HG03342 (cell line): Measurements from ENCODE around the gene METTL17.
"Not testable (repeated sequence)": the region's sequence is repeated elsewhere in the genome, so short reads cannot be mapped to it uniquely, and the experiment has no call there.

Source experiments
- ATAC-seq: cut with Tn5 transposase; IDR thresholded peaks from one replicate; pipeline ENCODE4 v1.9.1; 2021; ENCODE audit warnings: mild to moderate bottlenecking, moderate library complexity; ENCODE audit not compliant: unreplicated experiment

The METTL17 gene, protein sequence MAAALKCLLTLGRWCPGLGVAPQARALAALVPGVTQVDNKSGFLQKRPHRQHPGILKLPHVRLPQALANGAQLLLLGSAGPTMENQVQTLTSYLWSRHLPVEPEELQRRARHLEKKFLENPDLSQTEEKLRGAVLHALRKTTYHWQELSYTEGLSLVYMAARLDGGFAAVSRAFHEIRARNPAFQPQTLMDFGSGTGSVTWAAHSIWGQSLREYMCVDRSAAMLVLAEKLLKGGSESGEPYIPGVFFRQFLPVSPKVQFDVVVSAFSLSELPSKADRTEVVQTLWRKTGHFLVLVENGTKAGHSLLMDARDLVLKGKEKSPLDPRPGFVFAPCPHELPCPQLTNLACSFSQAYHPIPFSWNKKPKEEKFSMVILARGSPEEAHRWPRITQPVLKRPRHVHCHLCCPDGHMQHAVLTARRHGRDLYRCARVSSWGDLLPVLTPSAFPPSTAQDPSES

DNA sequence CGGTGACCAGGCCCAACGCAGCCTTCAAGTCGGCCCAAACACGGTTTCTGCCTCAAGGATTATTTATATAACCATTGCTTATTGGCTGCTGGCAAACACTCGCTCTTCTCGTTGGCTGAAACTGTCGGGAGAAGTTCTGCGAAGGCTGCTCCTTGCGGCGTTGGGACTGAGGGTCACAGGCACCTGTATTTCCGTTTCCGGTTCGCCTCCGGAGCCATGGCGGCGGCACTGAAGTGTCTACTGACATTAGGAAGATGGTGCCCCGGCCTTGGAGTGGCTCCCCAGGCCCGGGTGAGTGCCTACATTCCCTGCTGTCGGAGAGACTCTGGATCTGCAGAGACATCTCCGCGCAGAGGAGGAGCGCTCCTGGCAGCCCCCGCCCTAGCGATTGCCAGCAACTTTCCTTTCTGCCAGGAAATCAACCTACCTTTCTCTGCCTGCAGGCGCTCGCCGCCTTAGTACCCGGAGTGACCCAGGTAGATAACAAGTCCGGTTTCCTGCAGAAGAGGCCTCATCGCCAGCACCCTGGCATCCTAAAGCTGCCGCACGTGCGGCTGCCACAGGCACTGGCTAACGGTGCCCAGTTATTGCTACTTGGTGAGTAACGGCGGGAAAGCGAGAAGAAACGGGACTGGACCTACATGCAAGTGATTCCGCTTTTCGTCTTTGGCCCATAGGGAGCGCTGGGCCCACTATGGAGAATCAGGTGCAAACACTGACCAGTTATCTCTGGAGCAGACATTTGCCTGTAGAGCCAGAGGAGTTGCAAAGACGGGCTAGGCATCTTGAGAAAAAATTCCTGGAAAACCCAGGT is at the start of gene METTL17:
Gene METTL17, plus strand, starts transcription at position 194 of the 814 bp plus-strand sequence. Its CDS starts 23 bp downstream, at position 217.
- ATAC-seq: peak; percentile 95

DNA sequence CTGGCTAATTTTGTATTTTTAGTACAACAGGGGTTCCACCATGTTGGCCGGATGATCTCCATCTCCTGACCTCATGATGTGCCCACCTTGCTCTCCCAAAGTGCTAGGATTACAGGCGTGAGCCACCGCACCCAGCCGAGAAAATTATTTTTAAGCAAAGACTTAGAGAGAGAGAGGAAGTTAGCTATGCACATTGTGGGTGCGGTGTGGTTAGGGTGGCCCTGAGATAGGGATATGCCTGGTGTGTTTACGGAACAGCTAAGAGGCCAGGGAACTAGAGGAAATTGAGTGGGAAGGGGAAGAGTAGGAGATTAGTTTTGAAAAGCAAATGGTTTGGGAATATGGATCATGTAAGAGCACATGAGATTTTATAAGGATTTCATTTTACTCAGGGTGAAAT is 44.6 kb upstream of the METTL17 start:
- not testable (repeated sequence) for ATAC-seq

DNA sequence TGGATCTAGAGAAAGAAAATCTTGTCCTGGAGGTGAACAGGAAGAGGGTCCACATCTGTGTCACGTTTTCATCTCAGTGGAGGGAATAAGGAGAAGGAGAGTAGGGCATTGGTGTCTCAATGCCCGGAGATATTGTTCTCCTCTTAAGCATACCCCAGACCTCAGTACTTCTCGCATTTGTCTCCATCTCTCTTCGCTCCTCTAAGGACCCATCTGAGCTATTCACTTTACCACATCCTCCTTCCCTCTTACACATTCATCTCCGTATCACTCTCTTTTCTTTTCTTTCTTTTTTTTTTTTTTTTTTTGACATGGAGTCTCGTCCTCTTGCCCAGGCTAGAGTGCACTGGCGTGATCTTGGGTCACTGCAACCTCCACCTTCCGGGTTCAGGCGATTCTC is 43.1 kb upstream of the METTL17 start:
- ATAC-seq: not testable (repeated sequence)

DNA sequence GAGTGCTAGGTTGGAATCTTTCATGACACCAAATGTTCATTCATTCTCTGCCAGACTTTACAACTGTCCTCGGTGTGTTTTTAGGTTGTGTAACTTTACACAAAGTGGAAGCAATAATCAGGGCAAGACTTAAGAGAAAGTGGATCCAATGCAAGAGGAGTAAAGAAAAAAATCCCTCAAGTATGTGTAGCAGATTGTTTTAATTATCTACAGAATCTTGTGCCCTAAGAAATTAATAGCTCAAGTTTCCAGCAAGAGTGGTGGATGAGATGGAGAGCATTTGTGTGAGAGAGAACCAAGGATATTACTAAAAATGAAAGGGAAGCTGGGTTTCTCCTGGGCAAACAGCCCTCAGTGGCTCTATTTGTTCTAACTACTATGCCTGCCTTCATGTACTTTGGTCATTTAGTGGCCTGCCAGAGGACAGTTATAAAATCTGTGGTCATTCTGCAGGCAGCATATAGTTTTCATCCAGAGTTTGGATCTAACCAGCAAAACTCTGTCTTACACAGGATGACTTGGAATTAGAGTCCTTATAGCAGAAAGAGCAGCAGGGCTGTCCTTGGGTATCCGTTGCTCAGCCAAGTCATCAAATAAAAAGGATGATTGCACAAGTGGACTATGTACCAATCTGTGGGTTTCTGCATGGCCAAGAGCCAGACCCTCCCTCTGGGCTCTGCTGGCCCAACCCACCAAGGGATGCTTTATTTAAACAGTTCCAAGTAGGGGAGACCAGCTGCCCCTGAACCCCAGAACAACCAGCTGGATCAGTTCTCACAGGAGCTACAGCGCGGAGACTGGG is 34.8 kb upstream of the METTL17 start, which contains the start of gene RNASE2:
Gene RNASE2, plus strand, starts transcription at position 752 of the 802 bp plus-strand sequence. CDS start 285 bp downstream, outside the sequence.
- not testable (repeated sequence) for ATAC-seq

DNA sequence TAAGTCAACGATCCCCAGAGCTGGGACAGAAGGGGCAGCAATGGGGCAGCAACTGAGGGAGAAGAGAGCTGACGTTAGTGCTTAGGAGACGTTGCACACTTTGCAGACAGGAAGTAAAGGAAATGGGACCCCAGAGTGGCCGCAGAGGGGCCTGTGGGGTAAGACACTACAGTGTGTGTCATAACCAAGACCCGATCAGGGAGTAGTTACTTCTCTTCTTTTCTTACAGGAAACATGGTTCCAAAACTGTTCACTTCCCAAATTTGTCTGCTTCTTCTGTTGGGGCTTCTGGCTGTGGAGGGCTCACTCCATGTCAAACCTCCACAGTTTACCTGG is 34.3 kb upstream of the METTL17 start:
- not testable (repeated sequence) for ATAC-seq

DNA sequence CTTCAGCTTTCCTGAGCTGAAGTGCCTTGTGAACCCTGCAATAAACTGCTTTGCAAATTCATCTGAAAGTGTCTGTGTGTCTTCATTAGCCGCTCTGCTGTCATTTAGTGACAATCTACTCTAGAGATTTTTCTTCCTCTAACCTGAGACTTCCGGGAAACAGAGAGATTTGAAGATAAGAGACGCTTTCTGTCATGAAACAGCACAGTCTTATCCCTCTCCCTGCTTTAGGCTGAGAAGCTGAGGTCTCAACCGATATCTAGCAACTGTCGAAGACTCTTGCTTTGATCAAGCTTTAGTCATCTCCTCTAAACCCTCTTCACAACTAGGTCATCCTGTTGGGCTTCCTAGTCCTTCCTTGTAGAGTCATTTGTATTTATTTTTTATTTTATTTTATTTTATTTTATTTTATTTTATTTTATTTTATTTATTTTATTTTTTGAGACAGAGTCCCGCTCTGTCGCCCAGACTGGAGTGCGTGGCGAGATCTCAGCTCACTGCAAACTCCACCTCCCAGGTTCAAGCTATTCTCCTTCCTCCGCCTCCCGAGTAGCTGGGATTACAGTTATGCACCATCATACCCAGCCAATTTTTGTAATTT is 33.3 kb upstream of the METTL17 start:
- ATAC-seq: no peak

DNA sequence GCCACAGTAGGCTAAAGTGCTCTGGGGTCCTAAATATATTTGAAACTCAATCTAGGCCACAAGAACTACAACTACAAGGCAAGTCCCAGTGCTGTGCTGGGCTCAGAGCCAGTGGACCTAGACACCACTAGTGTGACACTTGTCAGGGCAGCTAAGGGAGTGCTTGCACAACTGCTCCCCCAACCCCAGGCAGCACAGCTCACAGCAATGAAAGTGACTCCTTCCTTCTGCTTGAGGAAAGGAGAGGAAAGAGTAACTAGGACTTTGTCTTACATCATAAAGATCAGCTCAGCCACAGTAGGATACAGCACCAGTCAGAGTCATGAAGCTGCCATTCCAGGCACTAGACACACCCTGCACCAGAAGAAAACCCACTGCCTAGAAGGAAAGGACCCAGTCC is 30.8 kb upstream of the METTL17 start:
- not testable (repeated sequence) for ATAC-seq

DNA sequence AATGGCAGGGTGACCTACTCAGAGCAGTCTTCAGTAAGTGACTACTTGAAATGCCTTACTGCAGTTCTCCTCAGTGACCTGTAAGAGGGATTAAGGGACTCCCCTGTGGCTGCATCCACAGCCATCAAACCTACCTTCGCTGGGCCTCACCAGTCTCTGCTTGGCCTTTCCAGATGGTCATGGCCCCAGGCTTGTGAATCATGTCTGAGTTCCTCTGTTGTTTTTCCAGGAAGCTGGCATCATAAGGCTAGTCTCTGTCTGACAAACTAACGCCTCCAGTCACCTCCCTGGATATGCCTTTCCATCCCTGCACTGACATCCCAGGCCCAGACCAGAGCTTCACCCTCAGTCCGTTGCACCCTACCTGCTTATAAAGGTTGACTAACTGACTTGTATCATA is 20.4 kb upstream of the METTL17 start:
- ATAC-seq: no peak

DNA sequence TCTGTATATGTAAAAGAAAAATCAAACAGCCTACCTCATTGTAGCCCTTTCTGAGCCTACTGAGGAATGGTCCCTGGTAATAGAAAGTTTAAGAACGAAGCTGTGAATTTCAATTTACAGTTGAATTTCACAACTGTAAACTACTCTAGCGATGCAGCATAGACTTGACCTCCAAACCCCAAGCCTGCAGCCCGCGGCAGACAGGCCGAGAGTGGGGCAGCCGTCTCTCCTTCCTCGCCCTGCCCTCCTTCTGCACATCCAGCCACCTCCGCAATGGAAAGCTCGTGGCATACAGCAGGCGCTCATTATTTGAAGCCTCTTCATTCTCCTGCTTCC is 19.2 kb upstream of the METTL17 start:
- ATAC-seq: no peak

DNA sequence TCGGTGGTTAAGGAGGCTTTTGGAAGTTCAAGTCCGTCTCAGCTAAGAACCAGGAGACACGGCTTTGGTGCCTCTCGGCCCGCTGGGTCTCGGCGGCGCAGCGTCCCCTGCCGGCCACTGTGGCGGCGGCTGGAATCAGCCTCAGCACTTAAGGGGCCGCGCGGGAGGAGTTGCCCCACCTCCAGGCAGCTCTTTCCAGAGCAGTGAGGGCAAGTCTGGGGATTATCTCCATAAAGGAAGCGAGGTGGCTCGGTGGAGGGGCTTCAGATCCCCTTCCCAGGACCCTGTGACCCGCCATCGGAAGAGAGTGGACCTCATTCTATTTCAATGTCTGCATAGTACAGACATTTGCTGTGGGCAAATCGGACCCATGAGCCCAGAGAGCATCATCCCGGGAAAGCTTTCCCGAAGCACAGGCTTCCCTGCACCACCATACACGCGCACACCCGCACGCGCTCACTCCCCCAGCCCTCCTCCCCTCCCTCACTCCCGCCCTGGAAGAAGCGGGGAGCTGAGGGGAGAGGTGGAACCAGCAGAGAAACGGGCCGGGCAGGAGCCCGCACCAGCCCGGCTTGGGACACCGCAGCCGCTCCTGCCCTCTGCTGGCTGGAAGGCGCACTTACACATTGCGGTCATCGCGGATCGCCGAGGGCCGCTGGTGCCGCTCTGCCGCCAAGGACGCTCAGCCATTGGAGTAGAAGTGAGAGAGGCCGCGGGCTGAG is 18.6 kb upstream of the METTL17 start:
- ATAC-seq: peak; percentile 89

DNA sequence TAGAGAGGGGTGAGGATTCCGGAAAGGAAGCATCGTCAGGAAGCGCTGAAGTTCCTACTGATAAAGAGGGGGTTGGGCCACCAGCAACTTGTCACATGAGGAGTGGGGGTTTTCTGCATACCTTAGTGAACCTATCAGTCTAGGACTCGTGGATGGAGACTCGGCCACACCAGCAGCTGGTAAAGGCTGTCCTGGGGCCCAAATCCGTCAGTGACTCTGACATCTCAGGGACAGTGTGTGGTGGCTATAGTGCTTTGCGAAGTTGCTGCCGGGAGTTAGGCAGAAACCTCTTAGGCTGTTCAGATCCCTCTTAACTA is 18.1 kb upstream of the METTL17 start:
- ATAC-seq: peak; percentile 29

DNA sequence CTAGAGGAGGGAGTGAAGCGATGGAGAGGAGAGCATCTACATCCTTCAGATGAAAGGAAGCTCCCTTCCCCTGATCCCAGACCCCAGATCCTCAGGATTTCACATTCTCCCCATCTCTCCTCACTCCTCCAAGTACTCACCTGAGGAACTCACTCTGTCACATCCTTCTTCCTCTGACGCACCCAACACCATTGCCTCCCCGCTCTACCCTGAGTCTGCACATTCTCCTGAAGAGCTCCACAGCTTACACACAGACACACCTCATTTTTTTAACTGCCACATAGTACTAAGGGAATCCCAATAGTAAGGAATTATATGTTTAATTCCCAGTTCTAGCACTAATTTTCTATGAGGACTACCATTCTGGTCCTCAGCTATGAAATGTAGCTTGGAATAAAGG is 16.3 kb upstream of the METTL17 start:
- ATAC-seq: no peak

DNA sequence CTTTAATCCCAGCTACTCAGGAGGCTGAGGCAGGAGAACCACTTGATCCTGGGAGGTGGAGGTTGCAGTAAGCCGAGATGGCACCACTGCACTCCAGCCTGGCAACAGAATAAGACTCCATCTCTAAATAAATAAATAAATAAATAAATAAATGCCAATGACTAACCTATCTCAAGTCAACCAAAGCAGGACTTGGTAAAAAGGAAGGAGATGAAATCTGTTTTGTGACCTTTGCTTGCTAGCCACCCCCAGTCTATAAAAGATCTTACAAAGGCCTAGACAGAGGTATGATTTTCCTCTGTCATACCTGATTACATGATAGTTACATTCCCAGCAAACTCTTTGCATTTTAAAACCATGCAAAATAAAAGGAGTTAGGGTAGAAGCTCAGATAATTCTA is 13.5 kb upstream of the METTL17 start:
- ATAC-seq: no peak

DNA sequence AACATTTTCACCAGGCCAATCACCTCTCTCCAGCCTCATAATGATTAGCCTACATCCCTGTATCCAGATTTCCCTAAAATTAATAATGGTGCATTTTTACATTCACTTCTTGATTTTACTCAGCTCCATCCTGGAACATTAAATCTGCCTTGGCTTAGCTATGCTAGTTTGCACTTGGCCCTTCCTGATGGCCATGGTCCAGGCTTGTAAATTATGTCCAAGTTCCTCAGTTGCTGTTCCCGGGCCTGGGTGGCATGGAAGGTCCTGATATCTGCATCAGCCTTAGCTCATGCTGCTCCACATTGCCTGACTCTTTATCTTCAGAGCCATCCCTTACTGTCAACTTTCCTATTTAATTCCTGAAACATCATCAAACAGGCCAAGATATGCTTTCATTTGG is 11.1 kb upstream of the METTL17 start:
- no peak for ATAC-seq

DNA sequence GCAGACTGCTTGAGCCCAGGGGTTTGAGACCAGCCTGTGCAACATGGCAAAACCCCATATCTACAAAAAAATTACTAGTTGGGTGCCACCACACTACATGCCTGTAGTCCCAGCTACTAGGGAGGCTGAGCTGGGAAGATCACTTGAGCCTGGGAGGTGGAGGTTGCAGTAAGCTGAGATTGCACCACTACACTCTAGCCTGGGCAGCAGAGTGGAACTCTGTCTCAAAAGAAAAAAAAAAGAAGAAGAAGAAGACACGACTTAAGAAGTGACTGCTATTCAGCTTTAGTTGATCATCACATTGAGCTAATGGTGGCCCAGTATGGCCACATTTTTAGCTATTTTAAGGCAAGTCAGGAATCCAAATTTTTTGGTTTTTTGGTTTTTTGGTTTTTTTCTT is 8.9 kb upstream of the METTL17 start:
- no peak for ATAC-seq

DNA sequence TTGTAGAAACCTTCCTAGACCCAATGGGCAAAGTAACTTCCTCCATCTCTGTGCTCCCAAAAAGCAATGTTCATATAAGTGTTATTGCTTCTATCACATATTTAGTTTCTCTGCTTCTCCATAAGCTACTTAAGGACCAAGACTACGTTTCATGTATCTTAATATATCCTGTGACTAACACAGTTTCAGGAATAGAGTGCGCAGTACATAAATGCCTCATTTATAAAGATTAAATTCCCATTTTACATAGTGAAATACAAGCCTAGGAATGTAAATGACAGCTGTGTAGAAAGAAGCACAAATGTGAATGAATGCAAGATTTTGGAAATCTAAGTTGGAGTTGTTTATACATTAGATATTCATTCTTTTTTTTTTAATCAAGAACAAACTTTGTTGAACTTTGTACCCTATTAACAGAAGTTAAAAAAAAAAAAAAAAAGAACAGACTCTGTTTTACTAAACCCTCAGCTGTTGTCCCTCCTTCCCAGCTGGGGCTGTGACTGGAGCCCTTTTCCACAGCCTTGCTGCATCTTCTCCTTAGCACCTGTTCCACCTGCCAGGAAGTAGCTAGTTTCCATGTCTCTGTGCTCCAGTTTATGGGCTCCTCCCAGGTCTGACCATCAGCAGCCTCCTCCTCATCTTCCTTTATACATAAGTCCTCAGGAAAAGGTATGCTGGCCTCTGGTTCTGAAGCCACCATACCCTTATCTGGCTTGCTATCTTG is 7.0 kb upstream of the METTL17 start:
- no peak for ATAC-seq

DNA sequence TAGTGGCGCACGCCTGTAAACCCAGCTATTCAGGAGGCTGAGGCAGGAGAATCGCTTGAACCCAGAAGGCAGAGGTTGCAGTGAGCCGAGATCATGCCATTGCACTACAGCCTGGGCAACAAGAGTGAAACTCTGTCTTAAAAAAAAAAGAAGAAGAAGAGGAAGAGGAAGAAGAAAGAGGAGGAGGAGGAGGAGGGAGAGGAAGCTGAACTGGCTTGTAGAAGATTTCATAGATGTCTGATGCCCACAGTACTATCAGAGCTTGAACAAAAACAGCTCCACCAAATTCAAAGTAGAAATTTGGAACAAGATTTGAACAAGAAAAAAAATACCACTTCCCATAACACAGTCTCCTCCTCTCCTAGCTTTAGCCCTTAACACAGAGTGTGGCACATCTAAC is 4.1 kb upstream of the METTL17 start:
- not testable (repeated sequence) for ATAC-seq

DNA sequence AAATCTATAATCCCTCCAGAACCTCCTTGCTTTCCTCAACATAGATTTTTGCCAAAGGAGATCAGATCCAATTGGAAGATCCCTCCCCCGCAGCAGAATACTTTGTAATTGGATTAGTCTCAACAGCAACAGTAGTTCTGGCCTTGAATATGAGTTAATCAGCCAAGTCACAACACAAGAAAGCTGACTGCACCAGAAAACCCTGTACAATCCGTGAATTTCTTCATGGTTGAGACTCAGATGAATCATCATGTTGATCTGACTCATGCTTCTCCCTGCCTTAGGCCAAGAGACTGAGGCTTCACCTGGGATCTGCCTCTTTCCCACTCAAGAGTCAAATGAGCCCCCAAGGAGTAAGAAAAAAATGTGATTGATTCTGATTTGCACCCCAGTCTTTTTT is 3.0 kb upstream of the METTL17 start:
- ATAC-seq: no peak

DNA sequence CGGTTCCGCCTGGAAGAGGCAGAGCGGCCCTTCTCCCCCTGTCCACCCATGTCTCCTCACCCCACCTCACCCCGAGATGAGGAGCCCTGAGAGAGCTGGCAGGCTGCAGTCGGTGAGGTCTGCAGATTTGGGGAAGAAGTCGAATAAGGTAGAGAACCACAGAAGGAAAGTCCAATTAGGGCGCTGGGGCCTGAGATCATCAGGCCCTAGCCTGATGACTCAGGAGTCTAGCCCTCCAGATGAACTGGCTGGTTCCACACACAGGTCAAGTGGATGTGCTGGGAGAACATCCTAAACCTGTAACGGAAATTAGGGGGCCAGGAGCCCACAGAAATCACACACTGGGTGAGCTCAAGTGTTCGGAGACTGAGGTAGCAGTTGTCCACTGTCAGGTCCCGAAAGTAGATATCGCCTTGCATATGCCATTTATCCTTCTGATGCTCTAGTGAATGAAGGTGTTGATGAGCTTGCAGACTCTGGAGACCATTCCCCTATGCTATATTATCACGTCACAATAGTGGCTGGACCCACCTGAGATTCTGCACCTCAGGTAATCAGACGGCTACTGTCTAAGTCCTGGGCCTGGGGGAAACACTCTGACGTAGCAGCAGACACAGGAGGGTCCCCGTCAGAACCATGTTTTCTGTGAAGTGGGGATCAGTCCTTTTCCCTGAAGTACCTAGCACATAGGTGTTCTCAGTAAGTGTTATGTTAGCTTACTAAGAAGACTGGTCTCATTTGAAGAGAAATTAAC is 886 bp upstream of the METTL17 start:
- ATAC-seq: no peak
